Upper lobe of right lung (tissue), 1 donor: ENCODE measurements around the gene SORBS2. TPM values are rescaled to one million over a fixed set of nuclear protein-coding genes. Genes with fewer than 3 reads are reported as not detected.
"Not testable (repeated sequence)": the region's sequence is repeated elsewhere in the genome, so short reads cannot be mapped to it uniquely, and the experiment has no call there.

ENCODE experiments used
- ATAC-seq: fragments of 200-7000 bp; cut with Tn5 transposase; one replicate; pipeline ENCODE4 v1.9.1; 2020; ENCODE audit warnings: mild to moderate bottlenecking, moderate library complexity
- DNase-seq: peaks from one replicate; pipeline ENCODE4 v3.0.0-alpha.2; 2020
- H3K27ac ChIP-seq: fragments of 200-600 bp; one replicate; pipeline ENCODE4 v1.8.0; 2022
- H3K27me3 ChIP-seq: fragments of 200-600 bp; one replicate; pipeline ENCODE4 v1.8.0; 2022; ENCODE audit warnings: mild to moderate bottlenecking
- H3K36me3 ChIP-seq: fragments of 200-600 bp; one replicate; pipeline ENCODE4 v1.8.0; 2022
- H3K4me1 ChIP-seq: fragments of 200-600 bp; one replicate; pipeline ENCODE4 v1.8.0; 2022
- H3K4me3 ChIP-seq: fragments of 200-600 bp; one replicate; pipeline ENCODE4 v1.8.0; 2022; ENCODE audit warnings: mild to moderate bottlenecking
- H3K9me3 ChIP-seq: fragments of 200-600 bp; one replicate; pipeline ENCODE4 v1.8.0; 2022
- intact Hi-C: fragments of 100-400 bp; cut with DNase I; formaldehyde crosslinking; loops from one replicate; pipeline ENCODE4 v1.11.0; 2022
- total RNA-seq: library from RNA; stranded (reverse); fragmentation: NEBNext Ultra II Directional; extraction: Animal tissue kit (Norgen Biotek cat#: 25700); gene quantifications from one replicate; pipeline ENCODE4 v1.2.1, GENCODE V29; 2021
- TF ChIP-seq, protein P1 (sequence below): fragments of 200-600 bp; IDR thresholded peaks from one replicate; pipeline ENCODE4 v1.8.0; 2022; ENCODE audit warnings: antibody characterized with exemption
- donor health status: DM: no; HTN: yes; CAD: no; lungs with severe emphysema.

Gene SORBS2
- total RNA-seq, 1 donor from 2014 or later, result 44.9 TPM

DNA sequence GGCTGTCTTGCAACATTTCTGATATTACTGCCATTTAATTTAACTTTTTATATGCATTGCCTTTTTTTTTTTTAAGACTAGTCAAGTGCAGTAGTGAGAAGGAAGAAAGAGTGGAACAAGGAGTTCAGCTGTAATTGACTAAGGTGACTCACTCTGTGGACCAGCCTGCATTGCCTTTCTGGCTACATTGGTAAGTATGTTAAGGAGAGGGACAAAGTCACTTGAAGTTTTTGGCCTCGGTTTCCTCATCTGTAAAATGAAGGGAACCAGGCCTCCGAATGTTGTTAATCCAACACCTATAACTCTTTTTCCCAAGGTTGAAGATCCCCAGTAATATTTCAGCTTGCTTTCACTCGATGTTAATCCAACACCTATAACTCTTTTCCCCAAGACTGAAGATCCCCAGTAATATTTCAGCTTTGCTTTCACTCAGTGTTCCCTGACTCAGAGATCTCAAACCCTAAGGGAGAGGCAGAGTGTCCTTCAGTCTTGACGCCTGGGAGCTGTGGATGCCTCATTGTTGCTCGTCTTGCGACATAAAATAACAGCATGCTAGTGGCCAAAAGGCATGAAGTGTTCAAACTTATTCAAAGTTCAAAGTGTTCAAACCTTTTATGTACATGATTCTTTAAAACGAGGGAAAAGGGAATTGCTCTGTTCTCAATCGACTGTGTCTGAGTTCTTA, 102.0 kb downstream of the SORBS2 start:
- H3K36me3 ChIP-seq, result no peaks in the 10 kb centered on the region
- TF ChIP-seq, protein P1, sequence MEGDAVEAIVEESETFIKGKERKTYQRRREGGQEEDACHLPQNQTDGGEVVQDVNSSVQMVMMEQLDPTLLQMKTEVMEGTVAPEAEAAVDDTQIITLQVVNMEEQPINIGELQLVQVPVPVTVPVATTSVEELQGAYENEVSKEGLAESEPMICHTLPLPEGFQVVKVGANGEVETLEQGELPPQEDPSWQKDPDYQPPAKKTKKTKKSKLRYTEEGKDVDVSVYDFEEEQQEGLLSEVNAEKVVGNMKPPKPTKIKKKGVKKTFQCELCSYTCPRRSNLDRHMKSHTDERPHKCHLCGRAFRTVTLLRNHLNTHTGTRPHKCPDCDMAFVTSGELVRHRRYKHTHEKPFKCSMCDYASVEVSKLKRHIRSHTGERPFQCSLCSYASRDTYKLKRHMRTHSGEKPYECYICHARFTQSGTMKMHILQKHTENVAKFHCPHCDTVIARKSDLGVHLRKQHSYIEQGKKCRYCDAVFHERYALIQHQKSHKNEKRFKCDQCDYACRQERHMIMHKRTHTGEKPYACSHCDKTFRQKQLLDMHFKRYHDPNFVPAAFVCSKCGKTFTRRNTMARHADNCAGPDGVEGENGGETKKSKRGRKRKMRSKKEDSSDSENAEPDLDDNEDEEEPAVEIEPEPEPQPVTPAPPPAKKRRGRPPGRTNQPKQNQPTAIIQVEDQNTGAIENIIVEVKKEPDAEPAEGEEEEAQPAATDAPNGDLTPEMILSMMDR, result no peak
- H3K9me3 ChIP-seq, result peaks cover 9% of the 10 kb centered on the region
- no peak overlapping the region for H3K4me3 ChIP-seq
- peak; percentile 50 for ATAC-seq
- no peak for DNase-seq
- intact Hi-C loops, result no loop called here
- H3K27ac ChIP-seq, result no peak overlapping the region
- no peaks in the 10 kb centered on the region for H3K27me3 ChIP-seq
- H3K4me1 ChIP-seq, result no peaks in the 10 kb centered on the region

DNA sequence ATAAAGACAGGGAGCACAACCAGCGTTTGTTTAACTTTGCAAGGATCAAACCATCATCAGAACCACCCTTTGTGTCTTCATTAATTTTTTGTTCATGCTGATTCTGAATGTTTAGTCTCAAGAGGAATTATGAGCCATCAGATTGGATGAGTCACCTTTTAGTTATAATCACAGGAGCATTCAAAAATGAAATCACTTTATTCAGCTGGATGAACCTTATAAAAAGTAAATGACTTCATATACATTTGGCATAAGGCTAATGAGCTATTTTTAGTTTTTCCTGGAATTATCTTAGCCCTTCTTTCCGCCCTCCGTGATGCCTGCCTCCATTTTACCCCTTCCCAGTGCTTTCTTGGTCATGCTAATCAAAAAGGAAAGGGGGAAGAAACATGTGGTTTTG, 103.6 kb downstream of the SORBS2 start:
- intact Hi-C loops, result no loop called here
- no peaks in the 10 kb centered on the region for H3K36me3 ChIP-seq
- no peaks in the 10 kb centered on the region for H3K27me3 ChIP-seq
- H3K4me1 ChIP-seq, result no peaks in the 10 kb centered on the region
- H3K27ac ChIP-seq, result no peak overlapping the region
- H3K9me3 ChIP-seq, result peaks cover 9% of the 10 kb centered on the region
- DNase-seq, result no peak
- no peak overlapping the region for H3K4me3 ChIP-seq
- ATAC-seq, result no peak
- TF ChIP-seq, protein P1, result no peak

DNA sequence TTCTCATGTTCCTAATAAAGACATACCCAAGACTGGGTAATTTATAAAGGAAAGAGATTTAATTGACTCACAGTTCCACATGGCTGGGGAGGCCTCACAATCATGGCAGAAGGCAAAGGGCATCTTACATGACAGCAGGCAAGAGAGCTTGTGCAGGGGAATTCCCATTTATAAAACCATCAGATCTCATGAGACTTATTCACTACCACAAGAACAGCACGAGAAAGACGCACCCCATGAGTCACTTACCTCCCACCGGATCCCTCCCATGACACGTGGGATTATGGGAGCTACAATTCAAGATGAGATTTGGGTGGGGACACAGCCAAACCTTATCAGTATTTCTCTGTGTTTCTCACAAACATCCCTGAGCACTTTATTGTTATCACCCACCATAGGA, 104.4 kb downstream of the SORBS2 start:
- ATAC-seq, DNase-seq, H3K9me3 ChIP-seq, H3K4me3 ChIP-seq, H3K27ac ChIP-seq, H3K27me3 ChIP-seq, H3K36me3 ChIP-seq, H3K4me1 ChIP-seq, intact Hi-C loops: not testable (repeated sequence)

DNA sequence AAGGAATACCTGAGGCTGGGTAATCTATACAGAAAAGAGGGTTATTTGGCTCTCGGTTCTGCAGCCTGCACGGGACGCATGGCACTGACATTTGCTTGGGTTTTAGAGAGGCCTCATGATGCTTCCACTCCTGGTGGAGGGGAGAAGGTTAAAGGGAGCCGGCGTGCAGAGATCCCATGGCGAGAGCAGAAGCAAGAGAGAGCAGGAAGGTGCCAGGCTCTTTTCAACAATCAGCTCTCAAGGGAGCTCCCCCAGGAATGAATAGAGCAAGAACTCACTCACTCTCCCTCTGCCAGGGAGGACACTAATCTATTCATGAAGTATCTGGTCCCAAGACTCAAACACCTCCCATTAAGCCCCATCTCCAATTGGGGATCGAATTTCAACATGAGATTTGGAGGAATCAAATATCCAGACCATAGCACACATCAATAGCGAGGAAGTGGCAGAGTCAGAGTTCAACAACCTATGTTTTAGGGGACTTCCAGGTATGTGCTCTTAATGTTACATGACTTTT, 109.8 kb downstream of the SORBS2 start:
- DNase-seq (no peak), ATAC-seq (no peak)
- no peak overlapping the region for H3K27ac ChIP-seq
- H3K27me3 ChIP-seq, result no peaks in the 10 kb centered on the region
- TF ChIP-seq, protein P1, result no peak
- peaks cover 9% of the 10 kb centered on the region for H3K9me3 ChIP-seq
- H3K4me3 ChIP-seq, result no peak overlapping the region
- no peaks in the 10 kb centered on the region for H3K36me3 ChIP-seq
- H3K4me1 ChIP-seq, result no peaks in the 10 kb centered on the region
- intact Hi-C loops, result no loop called here

DNA sequence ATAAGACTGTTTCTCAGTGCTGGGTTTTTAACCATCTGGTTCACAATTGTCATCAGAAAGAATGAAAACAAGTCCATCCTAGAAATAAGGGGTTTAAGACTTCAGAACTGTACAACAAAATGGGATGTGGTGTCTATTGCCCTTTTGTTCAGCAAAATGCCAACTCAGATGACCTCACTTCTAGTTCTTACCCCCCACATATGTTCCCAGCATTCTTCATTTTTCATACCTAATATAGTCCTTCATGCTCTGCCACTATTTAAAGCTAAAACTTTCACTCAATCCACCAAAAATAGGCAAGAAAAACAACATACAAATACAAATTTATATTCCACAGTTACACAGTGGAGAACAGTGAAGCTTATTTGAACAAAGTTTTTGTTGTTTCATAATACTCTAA, 111.4 kb downstream of the SORBS2 start:
- Histone ChIP-seq H3K36me3 (no peaks in the 10 kb centered on the region), H3K4me3 (no peak overlapping the region), H3K4me1 (no peaks in the 10 kb centered on the region), H3K27ac (no peak overlapping the region), H3K27me3 (no peaks in the 10 kb centered on the region), H3K9me3 (peaks cover 3% of the 10 kb centered on the region)
- TF ChIP-seq, protein P1, result no peak
- intact Hi-C loops, result no loop called here
- no peak for DNase-seq
- ATAC-seq, result no peak

DNA sequence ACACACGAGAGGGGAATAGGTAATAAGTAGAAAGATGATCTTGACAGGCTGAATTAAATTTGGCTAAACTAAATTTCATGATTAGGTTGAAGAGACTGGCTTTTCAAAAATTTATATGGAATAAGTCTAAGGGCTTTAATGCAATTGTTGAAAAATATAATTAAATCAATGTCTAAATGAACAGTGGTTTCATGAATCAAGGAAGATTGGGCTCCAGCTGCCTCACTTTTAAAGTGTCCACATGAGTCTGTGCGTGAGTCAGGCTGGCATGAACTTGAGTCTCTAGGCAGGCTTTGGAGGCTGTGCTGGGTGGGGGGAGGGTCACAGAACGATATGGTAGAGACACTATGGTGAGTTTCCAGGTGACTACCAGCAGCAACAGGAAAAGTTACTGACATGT, 111.9 kb downstream of the SORBS2 start:
- DNase-seq, result no peak
- H3K27me3 ChIP-seq, result no peaks in the 10 kb centered on the region
- no peak for ATAC-seq
- H3K36me3 ChIP-seq, result no peaks in the 10 kb centered on the region
- TF ChIP-seq, protein P1, result no peak
- intact Hi-C loops, result no loop called here
- H3K4me1 ChIP-seq, result no peaks in the 10 kb centered on the region
- H3K4me3 ChIP-seq, result no peak overlapping the region
- H3K9me3 ChIP-seq, result no peaks in the 10 kb centered on the region
- no peak overlapping the region for H3K27ac ChIP-seq
